ENCODE results near the gene PCIF1.
"Not testable (repeated sequence)": the region's sequence is repeated elsewhere in the genome, so short reads cannot be mapped to it uniquely, and the experiment has no call there.

Gene PCIF1

DNA sequence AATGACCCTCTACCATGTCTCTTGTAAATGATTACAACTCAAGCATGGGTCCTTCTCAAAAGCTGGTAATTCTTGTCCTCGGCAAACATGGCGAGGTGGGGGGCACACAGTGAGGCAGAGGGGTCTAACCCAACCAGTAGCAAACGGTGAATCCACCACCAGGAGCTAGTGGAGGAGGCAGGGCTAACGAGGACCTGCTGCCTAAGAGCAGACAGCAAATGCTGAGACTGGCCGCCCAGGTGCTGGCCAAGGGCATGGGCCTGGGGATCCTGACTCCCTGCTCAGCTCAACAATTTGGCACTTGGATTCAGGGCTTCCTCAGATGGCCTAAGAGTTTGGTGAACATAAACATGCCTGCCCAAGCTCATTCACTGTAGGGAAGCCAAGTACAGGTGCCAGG is 18.4 kb downstream of the PCIF1 start:
- in situ Hi-C loops (cut with MboI; ENCODE audit: low sequenced_read_pairs, unreplicated experiment), result no loop called here
- TF ChIP-seq, protein P1, sequence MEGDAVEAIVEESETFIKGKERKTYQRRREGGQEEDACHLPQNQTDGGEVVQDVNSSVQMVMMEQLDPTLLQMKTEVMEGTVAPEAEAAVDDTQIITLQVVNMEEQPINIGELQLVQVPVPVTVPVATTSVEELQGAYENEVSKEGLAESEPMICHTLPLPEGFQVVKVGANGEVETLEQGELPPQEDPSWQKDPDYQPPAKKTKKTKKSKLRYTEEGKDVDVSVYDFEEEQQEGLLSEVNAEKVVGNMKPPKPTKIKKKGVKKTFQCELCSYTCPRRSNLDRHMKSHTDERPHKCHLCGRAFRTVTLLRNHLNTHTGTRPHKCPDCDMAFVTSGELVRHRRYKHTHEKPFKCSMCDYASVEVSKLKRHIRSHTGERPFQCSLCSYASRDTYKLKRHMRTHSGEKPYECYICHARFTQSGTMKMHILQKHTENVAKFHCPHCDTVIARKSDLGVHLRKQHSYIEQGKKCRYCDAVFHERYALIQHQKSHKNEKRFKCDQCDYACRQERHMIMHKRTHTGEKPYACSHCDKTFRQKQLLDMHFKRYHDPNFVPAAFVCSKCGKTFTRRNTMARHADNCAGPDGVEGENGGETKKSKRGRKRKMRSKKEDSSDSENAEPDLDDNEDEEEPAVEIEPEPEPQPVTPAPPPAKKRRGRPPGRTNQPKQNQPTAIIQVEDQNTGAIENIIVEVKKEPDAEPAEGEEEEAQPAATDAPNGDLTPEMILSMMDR (IDR thresholded peaks at IDR 0.05; ENCODE audit: borderline replicate concordance, control extremely low read depth, extremely low read depth, insufficient read depth, missing control alignments), result no peak
- DNase-seq (ENCODE audit: low spot score), result no peak

DNA sequence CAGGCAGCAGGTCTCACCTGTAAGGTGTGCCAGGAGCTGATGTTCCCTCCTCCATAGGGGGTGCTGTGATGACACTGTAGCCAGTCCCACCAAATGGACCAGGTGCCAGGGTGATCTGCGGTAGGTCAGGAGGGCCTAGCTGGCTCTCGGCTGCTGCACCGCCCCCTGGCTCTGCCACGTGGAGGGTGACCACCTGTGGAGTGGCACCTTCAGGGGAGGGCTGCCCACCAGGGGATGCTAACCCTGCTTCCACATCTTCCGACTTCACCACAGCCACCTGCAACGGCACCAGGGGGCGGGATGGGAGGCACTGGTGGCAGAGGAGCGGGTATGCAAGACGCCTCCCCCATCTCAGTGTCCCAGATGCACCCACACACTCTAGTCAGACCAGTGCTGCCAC is 19.2 kb downstream of the PCIF1 start:
- in situ Hi-C loops (cut with MboI; ENCODE audit: low sequenced_read_pairs, unreplicated experiment), result no loop called here
- TF ChIP-seq, protein P1 (IDR thresholded peaks at IDR 0.05; ENCODE audit: borderline replicate concordance, control extremely low read depth, extremely low read depth, insufficient read depth, missing control alignments), result no peak
- no peak for DNase-seq (ENCODE audit: low spot score)

GRCh38 chr20:45956326-45956725 is 21.8 kb downstream of the PCIF1 start:
- in situ Hi-C loops (cut with MboI; ENCODE audit: low sequenced_read_pairs, unreplicated experiment); DNase-seq (ENCODE audit: low spot score): not testable (repeated sequence)

DNA sequence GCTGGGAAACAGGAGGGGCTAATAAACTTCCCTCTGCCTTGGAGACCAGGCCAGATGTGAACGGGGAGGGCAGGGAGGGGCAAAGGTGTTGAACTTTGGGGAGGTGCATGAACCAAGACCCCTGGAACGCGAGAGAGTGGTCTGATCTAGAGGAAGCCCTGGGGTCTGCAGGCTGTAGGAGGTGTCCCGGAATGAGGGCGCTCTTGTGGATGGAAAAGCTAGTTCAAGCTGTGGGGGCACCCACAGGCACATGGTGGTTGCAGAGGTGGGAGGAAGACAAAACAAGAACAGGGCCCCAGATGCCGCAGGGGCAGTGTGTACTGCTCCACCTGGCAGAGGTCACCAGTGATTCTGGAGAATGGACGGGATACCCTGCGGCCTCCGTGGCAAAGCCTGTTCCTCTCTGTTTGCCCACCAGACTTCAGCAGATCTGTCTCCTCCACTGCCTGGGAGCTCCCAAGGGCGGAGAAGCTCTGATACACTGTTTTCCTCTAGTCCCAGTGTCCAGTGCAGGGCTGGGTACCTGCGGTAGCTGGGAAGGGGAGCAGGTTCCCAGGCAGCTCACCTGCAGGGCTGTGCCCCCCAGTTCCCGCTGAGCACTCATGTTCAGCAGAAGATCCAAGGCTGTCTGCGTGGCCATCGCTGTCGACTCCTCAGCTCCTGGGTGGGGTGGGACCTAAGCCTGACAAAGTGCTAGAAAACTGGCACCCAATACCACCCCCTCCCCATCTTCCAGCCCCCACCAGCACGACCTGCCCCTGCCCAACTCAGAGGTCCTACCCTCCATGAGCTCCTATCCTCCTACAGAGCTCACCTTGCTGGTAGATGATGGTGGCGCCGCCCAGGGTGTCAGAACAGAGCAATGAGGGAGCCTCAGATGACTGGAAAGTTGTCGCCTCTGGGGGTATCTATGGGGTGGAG is 22.8 kb downstream of the PCIF1 start:
- DNase-seq (ENCODE audit: low spot score), result no peak
- in situ Hi-C loops (cut with MboI; ENCODE audit: low sequenced_read_pairs, unreplicated experiment), result no loop called here

GRCh38 chr20:45958593-45958992 is 24.1 kb downstream of the PCIF1 start:
- in situ Hi-C loops (cut with MboI; ENCODE audit: low sequenced_read_pairs, unreplicated experiment), result no loop called here
- TF ChIP-seq, protein P1 (IDR thresholded peaks at IDR 0.05; ENCODE audit: borderline replicate concordance, control extremely low read depth, extremely low read depth, insufficient read depth, missing control alignments), result no peak
- DNase-seq (ENCODE audit: low spot score), result no peak

More for the DNA sequence above, 22.8 kb downstream of the PCIF1 start:
- TF ChIP-seq, protein P1 (IDR thresholded peaks at IDR 0.05; ENCODE audit: borderline replicate concordance, control extremely low read depth, extremely low read depth, insufficient read depth, missing control alignments), result no peak

DNA sequence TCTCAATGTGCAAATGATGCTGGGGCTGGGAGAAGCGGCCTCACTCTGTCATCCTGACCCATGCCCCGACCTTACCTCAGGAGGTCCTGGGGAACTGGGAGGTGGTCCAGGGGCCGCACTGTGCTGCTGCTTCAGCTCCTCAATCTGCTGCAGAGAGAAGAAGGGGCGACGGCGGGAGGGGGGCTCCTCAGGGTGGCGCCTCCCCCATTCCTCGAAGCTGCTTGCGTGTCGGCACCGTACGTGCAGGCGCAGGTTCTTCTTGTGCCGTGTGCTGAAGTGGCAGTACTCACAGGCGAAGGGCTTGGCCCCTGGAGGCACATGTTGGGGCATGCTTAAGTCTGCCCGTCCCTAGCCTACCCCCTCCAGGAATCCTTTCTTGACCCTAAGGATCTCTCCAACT is 24.6 kb downstream of the PCIF1 start:
- in situ Hi-C loops (cut with MboI; ENCODE audit: low sequenced_read_pairs, unreplicated experiment), result no loop called here
- TF ChIP-seq, protein P1 (IDR thresholded peaks at IDR 0.05; ENCODE audit: borderline replicate concordance, control extremely low read depth, extremely low read depth, insufficient read depth, missing control alignments), result no peak

GRCh38 chr20:45959956-45960630 is 25.6 kb downstream of the PCIF1 start:
- peak; percentile 60 for DNase-seq (ENCODE audit: low spot score)
- TF ChIP-seq, protein P1 (IDR thresholded peaks at IDR 0.05; ENCODE audit: borderline replicate concordance, control extremely low read depth, extremely low read depth, insufficient read depth, missing control alignments), result no peak
- in situ Hi-C loops (cut with MboI; ENCODE audit: low sequenced_read_pairs, unreplicated experiment), result no loop called here

More for the DNA sequence above, 24.6 kb downstream of the PCIF1 start:
- no peak for DNase-seq (ENCODE audit: low spot score)
